IMR-90 (cell line): ENCODE data around the gene APH1A. TPM values are rescaled to one million over a fixed set of nuclear protein-coding genes. Genes with fewer than 3 reads are reported as not detected.

Source experiments
- ATAC-seq: fragments of 200-7000 bp; cut with Tn5 transposase; 2 replicates; pipeline ENCODE4 v1.9.1; 2020; ENCODE audit warnings: low read depth, mild to moderate bottlenecking, moderate library complexity
- BruUV-seq: library from RNA; stranded (reverse); fragments of 400-500 nt; replicated peaks from 2 replicates; lab custom pipeline; 2021; lab: Mats Ljungman, UMichigan
- CTCF ChIA-PET: fragments of 300-600 bp; formaldehyde crosslinking; extraction: SDS; loops from one replicate; lab custom pipeline; 2021; ENCODE audit warnings: antibody characterized with exemption; lab: Yijun Ruan, JAX
- POLR2A ChIA-PET: fragments of 300-600 bp; sonication (Branson Sonifier 250); formaldehyde crosslinking; loops from one replicate; lab custom pipeline; 2022; ENCODE audit warnings: antibody characterized with exemption; ENCODE audit not compliant: unreplicated experiment; lab: Charles Lee
- DNase-seq: peaks from one replicate; pipeline ENCODE4 v3.0.0; 2013
- H2AFZ ChIP-seq: replicated peaks from 2 replicates; pipeline ENCODE3; 2013; ENCODE audit warnings: low read length, mild to moderate bottlenecking; ENCODE audit not compliant: poor library complexity
- H2AK5ac ChIP-seq: 2 replicates; pipeline ENCODE4 v1.6.1; 2013; ENCODE audit warnings: low read depth, low read length, inconsistent platforms
- H2AK9ac ChIP-seq: replicated peaks from 2 replicates; pipeline ENCODE3; 2013; ENCODE audit warnings: mild to moderate bottlenecking, low read depth, low read length, moderate library complexity; ENCODE audit not compliant: poor library complexity
- H2BK120ac ChIP-seq: 2 replicates; pipeline ENCODE4 v1.6.1; 2013; ENCODE audit warnings: low read depth, low read length, inconsistent platforms
- H2BK15ac ChIP-seq: 3 replicates; pipeline ENCODE4 v1.6.1; 2013; ENCODE audit warnings: low read depth, low read length, inconsistent platforms
- H2BK20ac ChIP-seq: 2 replicates; pipeline ENCODE4 v1.6.1; 2013; ENCODE audit warnings: low read depth, mild to moderate bottlenecking, inconsistent platforms, low read length, moderate library complexity
- H2BK5ac ChIP-seq: 2 replicates; pipeline ENCODE4 v1.6.1; 2013; ENCODE audit warnings: mild to moderate bottlenecking, low read depth, low read length, inconsistent platforms; ENCODE audit not compliant: poor library complexity, severe bottlenecking
- H3K14ac ChIP-seq: replicated peaks from 2 replicates; pipeline ENCODE4 v1.6.1; 2013; ENCODE audit warnings: low read depth, low read length, inconsistent platforms
- H3K18ac ChIP-seq: 2 replicates; pipeline ENCODE4 v1.6.1; 2013; ENCODE audit warnings: low read depth, low read length, control low read depth
- H3K23ac ChIP-seq: 2 replicates; pipeline ENCODE4 v1.6.1; 2013; ENCODE audit warnings: low read depth, low read length, inconsistent platforms
- H3K27ac ChIP-seq: 2 replicates; pipeline ENCODE4 v1.5.1; 2013; ENCODE audit warnings: mild to moderate bottlenecking, control low read depth, low read length; ENCODE audit not compliant: insufficient read depth
- H3K27me3 ChIP-seq: 2 replicates; pipeline ENCODE4 v1.6.1; 2013; ENCODE audit warnings: low read length; ENCODE audit not compliant: control insufficient read depth, insufficient read depth
- H3K36me3 ChIP-seq: 2 replicates; pipeline ENCODE4 v1.6.1; 2013; ENCODE audit warnings: low read length, mixed read lengths; ENCODE audit not compliant: control insufficient read depth, insufficient read depth
- H3K4ac ChIP-seq: 2 replicates; pipeline ENCODE4 v1.6.1; 2013; ENCODE audit warnings: low read depth, low read length, inconsistent platforms
- H3K4me1 ChIP-seq: 2 replicates; pipeline ENCODE4 v1.6.1; 2013; ENCODE audit warnings: low read length, mixed read lengths; ENCODE audit not compliant: control insufficient read depth, insufficient read depth
- H3K4me2 ChIP-seq: 2 replicates; pipeline ENCODE4 v1.6.1; 2013; ENCODE audit warnings: low read depth, mild to moderate bottlenecking, control low read depth, low read length, moderate library complexity
- H3K4me3 ChIP-seq: 2 replicates; pipeline ENCODE4 v1.5.1; 2013; ENCODE audit warnings: low read depth, mild to moderate bottlenecking, control low read depth, low read length, moderate library complexity; ENCODE audit not compliant: insufficient read depth
- H3K56ac ChIP-seq: 2 replicates; pipeline ENCODE4 v1.6.1; 2013; ENCODE audit warnings: low read length, inconsistent platforms; ENCODE audit not compliant: insufficient read depth; ENCODE audit errors: extremely low read depth
- H3K79me1 ChIP-seq, 2 experiments: 2 replicates each; pipeline ENCODE4 v1.6.1; 2013; ENCODE audit warnings: low read length in 2 of 2, inconsistent platforms in 1 of 2, low read depth in 1 of 2
- H3K9ac ChIP-seq: 2 replicates; pipeline ENCODE4 v1.6.1; 2013; ENCODE audit warnings: low read depth, low read length, control low read depth
- H3K9me1 ChIP-seq: 2 replicates; pipeline ENCODE4 v1.6.1; 2013; ENCODE audit warnings: low read length, inconsistent platforms; ENCODE audit not compliant: insufficient read depth
- H3K9me3 ChIP-seq: 2 replicates; pipeline ENCODE4 v1.6.1; 2013; ENCODE audit warnings: low read length; ENCODE audit not compliant: control insufficient read depth, insufficient read depth
- H4K20me1 ChIP-seq: 2 replicates; pipeline ENCODE4 v1.6.1; 2013; ENCODE audit warnings: low read length, inconsistent platforms; ENCODE audit not compliant: insufficient read depth
- H4K5ac ChIP-seq: 2 replicates; pipeline ENCODE4 v1.6.1; 2013; ENCODE audit warnings: mild to moderate bottlenecking, low read depth, low read length, control low read depth
- H4K8ac ChIP-seq, 2 experiments: 2 replicates each; pipeline ENCODE4 v1.6.1; 2013; ENCODE audit warnings: low read depth in 2 of 2, low read length in 2 of 2, control low read depth in 1 of 2, inconsistent platforms in 1 of 2
- H4K91ac ChIP-seq: 2 replicates; pipeline ENCODE4 v1.6.1; 2013; ENCODE audit warnings: low read depth, low read length, inconsistent platforms; ENCODE audit not compliant: insufficient read depth
- BHLHE40 ChIP-seq: fragments of 150-350 bp; IDR thresholded peaks from 2 replicates; pipeline ENCODE4 v1.6.1; 2016; ENCODE audit warnings: mild to moderate bottlenecking, low read depth, low read length
- CEBPB ChIP-seq: IDR thresholded peaks from 2 replicates; pipeline ENCODE4 v1.6.1; 2012; ENCODE audit warnings: low read depth, low read length, improper control_type of control experiment
- CHD1 ChIP-seq: IDR thresholded peaks from 2 replicates; pipeline ENCODE4 v1.6.1; 2012; ENCODE audit warnings: low read depth, low read length, improper control_type of control experiment
- CTCF ChIP-seq: conservative IDR thresholded peaks from 2 replicates; pipeline ENCODE4 v1.5.1; 2012; ENCODE audit warnings: mild to moderate bottlenecking, low read depth, low read length, improper control_type of control experiment
- FOS ChIP-seq: fragments of 150-350 bp; IDR thresholded peaks from 2 replicates; pipeline ENCODE4 v1.6.1; 2016; ENCODE audit warnings: low read depth, low read length
- MAFK ChIP-seq: IDR thresholded peaks from 2 replicates; pipeline ENCODE4 v1.6.1; 2012; ENCODE audit warnings: low read depth, low read length, improper control_type of control experiment
- MAZ ChIP-seq: IDR thresholded peaks from 2 replicates; pipeline ENCODE4 v1.6.1; 2012; ENCODE audit warnings: low read depth, mild to moderate bottlenecking, low read length, improper control_type of control experiment, moderate library complexity, borderline replicate concordance
- MXI1 ChIP-seq: IDR thresholded peaks from 2 replicates; pipeline ENCODE4 v1.6.1; 2012; ENCODE audit warnings: low read depth, mild to moderate bottlenecking, low read length, moderate library complexity, borderline replicate concordance
- RAD21 ChIP-seq: IDR thresholded peaks from 2 replicates; pipeline ENCODE4 v1.6.1; 2012; ENCODE audit warnings: low read length, improper control_type of control experiment
- RCOR1 ChIP-seq: IDR thresholded peaks from 2 replicates; pipeline ENCODE4 v1.6.1; 2012; ENCODE audit warnings: mild to moderate bottlenecking, low read length, improper control_type of control experiment; ENCODE audit not compliant: insufficient replicate concordance
- RFX5 ChIP-seq: IDR thresholded peaks from 2 replicates; pipeline ENCODE4 v1.8.0; 2012; ENCODE audit warnings: low read depth, mild to moderate bottlenecking, low read length, moderate library complexity
- SMC3 ChIP-seq: fragments of 150-350 bp; IDR thresholded peaks from 2 replicates; pipeline ENCODE4 v1.6.1; 2016; ENCODE audit warnings: low read depth, mild to moderate bottlenecking, antibody characterized with exemption, low read length, moderate library complexity
- USF2 ChIP-seq: fragments of 150-350 bp; IDR thresholded peaks from 2 replicates; pipeline ENCODE4 v1.6.1; 2017; ENCODE audit warnings: mild to moderate bottlenecking, antibody characterized with exemption, low read length, low read depth
- WGBS, 2 experiments: methylation state at CpG; one replicate each; pipeline versions ENCODE4 v1.1.5 to v1.1.7; 2013; ENCODE audit warnings: missing lambda C conversion rate in 2 of 2; ENCODE audit not compliant: insufficient read length in 1 of 2; ENCODE audit errors: extremely low coverage in 2 of 2; 5-methylcytosine and 5-hydroxymethylcytosine counted together
- dilution Hi-C: fragments of 300-500 bp; cut with HindIII; formaldehyde crosslinking; loops from one replicate; pipeline ENCODE4 v1.14.3; 2018; ENCODE audit warnings: low sequenced_read_pairs; ENCODE audit not compliant: unreplicated experiment
- in situ Hi-C: fragments of 300-500 bp; cut with MboI; formaldehyde crosslinking; loops from 3 replicates; pipeline ENCODE4 v1.14.3; 2019; ENCODE audit warnings: low sequenced_read_pairs, inconsistent platforms, mixed read lengths
- intact Hi-C: fragments of 100-400 bp; cut with micrococcal nuclease; formaldehyde crosslinking; loops from 2 replicates; pipeline ENCODE4 v1.10.0; 2022
- polyA plus RNA-seq, 3 experiments: library from polyadenylated mRNA; depleted of rRNA; stranded (reverse); fragments of >200 nt; gene quantifications; 2 replicates each; pipeline ENCODE4 v1.2.3, GENCODE V29; 2012; ENCODE audit warnings: low replicate concordance in 1 of 3
- total RNA-seq: library from RNA; depleted of rRNA; stranded (reverse); fragments of >200 nt; gene quantifications from 2 replicates; pipeline ENCODE4 v1.2.3, GENCODE V29; 2012

Gene APH1A
- total and polyA plus RNA-seq, 2 of the 4 experiments (the other 2 are of a cell fraction) = 62.0 to 94.2 TPM

- Histone ChIP-seq H3K4me3 (no peak overlapping the region), H2AK9ac (peak overlapping the region; percentile 52), H2AK5ac (no peak overlapping the region), H3K79me1 (peaks cover 0 to 20% of the 10 kb centered on the region in 2 experiments; a peak in 2 of 4 replicates), H3K36me3 (no peaks in the 10 kb centered on the region), H4K5ac (no peak overlapping the region), H3K4ac (no peak overlapping the region), H3K14ac (no peak overlapping the region), H4K91ac (no peak overlapping the region), H3K4me1 (0 out of 2 replicates have a peak, but pooled peaks cover 3% of the 10 kb centered on the region), H3K27ac (no peak overlapping the region), H2AFZ (no peak overlapping the region), H3K9ac (no peak overlapping the region), H3K27me3 (no peaks in the 10 kb centered on the region), H2BK15ac (no peak overlapping the region), H3K9me3 (no peaks in the 10 kb centered on the region), H3K9me1 (no peaks in the 10 kb centered on the region), H2BK120ac (no peak overlapping the region), H2BK5ac (no peak overlapping the region), H3K4me2 (no peak overlapping the region), H3K23ac (no peak overlapping the region), H3K18ac (no peak overlapping the region), H2BK20ac (no peak overlapping the region), H3K56ac (no peak overlapping the region), H4K20me1 (no peaks in the 10 kb centered on the region; the same call in 1 of the 2 replicates), H4K8ac (no peak overlapping the region)
- intact Hi-C loops = loop anchor here (5.0 kb wide), 1 partner anchor 45 kb away; the partner anchor contains the start of gene CIART
- BruUV-seq = no TSS peak
- dilution Hi-C loops = no loop called here
- DNase-seq = no peak
- CTCF ChIA-PET = interaction anchor here (1.2 kb wide), 1 partner anchor 18 kb away, joined by 4 read pairs; no protein-coding TSS in a partner anchor
- 74% methylated on average over 4 of the region's 21 CpGs; no CpG with 5 or more reads in 1 of the 2 experiments for WGBS, 2 experiments
- no peak for ATAC-seq
- no peak for TF ChIP-seq CTCF
- TF ChIP-seq USF2 = no peak
- no peak for TF ChIP-seq FOS
- no peak for TF ChIP-seq MAZ
- no peak for TF ChIP-seq RCOR1
- no peak for TF ChIP-seq RFX5
- no peak for TF ChIP-seq MXI1
- no peak for TF ChIP-seq CEBPB
- no peak for TF ChIP-seq BHLHE40
- no peak for TF ChIP-seq SMC3
- TF ChIP-seq CHD1 = no peak
- TF ChIP-seq RAD21 = no peak
- TF ChIP-seq MAFK = no peak
- in situ Hi-C loops = no loop called here
- POLR2A ChIA-PET = no interaction called here
Measured at GRCh38 chr1:150237746-150238145, 31.1 kb downstream of the APH1A start.
